LoVo (cell line): ENCODE results near the gene TPSAB1.

Experiments used
- DNase-seq: peaks from one replicate; pipeline ENCODE4 v3.0.0-alpha.2; 2016; ENCODE audit warnings: low spot score

TPSAB1 gene

DNA sequence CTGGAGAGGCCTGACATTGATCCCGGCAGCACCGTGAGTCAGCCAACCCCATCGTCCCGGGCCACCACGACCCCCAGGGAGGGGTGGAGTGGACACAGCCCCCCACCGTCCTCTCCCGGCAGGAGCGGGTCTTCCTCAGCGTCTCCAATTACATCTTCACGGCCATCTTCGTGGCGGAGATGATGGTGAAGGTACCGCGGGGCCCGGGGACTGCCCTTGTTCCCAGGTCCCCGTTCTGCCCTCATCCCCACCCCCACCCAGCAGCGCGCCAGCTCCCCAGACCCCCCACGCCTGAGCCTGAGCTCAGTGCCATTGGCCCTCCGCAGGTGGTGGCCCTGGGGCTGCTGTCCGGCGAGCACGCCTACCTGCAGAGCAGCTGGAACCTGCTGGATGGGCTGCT lies 30.0 kb upstream of the TPSAB1 start:
- DNase-seq = no peak

GRCh38 chr16:1211451-1212268 lies 28.8 kb upstream of the TPSAB1 start:
- no peak for DNase-seq

DNA sequence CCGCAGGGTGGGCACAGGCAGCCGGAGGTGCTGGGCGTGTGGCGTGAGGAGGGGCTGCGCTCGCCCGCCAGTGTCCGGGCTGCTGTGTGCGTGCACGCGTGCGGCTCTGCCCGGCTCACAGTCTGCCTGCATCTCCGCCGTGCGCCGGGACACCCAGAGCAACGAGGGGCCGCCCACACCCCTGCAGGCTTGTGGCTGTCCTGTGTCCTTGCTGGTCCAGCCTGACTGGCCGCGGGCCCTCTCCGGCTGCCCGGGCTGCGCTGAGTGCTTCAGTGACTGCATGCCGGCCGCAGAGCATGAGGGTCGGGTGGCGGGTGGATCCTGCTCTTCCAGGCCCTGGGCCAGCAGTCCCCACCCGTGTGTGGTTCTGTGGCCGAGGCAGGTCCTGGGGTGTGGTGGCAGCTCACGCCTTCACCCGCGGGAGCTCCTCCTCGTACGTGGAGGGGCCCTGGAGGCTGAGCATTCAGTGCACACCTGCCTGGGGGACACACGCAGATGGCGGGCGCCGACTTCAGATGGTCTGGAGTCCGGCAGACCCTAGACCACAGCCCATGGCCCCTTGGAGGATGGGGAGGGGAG lies 27.8 kb upstream of the TPSAB1 start:
- no peak for DNase-seq

GRCh38 chr16:1213231-1213630 lies 27.3 kb upstream of the TPSAB1 start:
- no peak for DNase-seq

DNA sequence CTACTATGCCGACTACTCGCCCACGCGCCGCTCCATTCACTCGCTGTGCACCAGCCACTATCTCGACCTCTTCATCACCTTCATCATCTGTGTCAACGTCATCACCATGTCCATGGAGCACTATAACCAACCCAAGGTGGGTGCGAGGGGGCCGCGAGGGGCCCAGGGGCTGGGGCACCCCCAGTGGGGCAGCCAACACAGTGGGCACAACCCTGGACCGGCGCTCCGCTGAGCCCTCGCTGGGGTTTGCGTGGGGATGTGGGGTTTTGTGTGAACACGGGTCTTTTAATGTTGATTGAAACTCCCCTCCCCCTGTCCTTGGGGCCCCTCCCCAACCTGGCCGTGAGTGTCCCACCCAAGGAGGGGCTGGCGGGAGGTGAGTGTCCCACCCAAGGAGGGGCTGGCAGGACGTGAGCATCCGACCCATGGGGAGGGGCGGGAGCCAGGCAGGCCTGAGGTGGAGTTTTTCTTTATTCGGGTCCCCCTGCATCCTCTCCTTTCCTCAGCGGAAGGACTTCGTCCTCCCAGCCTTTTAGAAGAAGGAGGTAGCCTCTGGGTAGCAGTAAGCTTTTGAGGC lies 26.6 kb upstream of the TPSAB1 start:
- DNase-seq = no peak

DNA sequence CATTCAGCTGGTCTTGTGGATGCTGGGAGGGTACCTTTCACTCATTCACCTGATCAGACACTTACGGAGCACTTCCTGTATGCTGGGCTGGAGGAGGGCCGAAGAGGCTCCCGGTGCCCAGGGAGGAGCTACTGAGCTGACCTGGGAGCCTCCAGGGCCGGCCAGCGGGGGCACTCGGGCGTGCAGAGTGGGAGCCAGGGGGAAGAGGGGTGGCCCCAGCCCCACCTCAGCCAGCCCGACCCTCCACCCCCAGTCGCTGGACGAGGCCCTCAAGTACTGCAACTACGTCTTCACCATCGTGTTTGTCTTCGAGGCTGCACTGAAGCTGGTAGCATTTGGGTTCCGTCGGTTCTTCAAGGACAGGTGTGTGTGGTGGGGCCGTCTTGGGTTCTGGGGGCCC lies 25.8 kb upstream of the TPSAB1 start:
- DNase-seq = no peak

DNA sequence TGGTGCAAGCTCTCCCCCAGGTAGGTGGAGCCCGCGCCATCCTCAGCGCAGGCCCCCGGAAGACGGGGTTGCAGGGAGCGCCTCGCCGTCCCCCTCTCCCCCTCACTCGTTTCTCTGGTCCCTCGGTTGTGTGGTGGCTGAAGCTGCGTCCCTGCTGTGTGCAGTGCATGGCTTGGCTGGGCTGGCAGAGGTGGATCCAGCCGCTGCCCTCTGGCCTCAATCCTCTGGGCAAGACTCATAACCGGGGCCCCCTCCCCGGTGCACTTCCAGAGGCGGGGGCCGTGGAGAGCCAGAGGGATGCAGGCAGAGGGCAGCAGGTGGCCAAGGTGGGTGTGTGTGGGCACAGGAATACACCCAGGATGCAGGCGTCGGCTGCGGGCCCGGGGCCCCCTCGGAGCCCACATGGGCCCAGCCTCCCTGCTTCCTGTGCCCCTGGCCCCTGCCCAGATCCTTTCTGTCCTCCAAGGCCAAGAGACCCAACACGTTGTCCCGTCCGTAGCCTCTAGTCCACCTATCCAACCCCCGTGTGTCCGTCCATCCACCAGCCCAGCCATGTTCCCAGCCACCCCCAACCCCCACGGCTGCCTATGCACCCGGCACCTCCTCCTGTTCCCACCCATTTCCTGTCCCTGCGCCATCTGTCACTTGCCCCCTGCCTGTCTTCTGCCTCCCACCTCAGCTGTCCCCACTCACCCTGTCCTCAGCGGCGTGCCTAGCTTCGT lies 24.8 kb upstream of the TPSAB1 start:
- no peak for DNase-seq

DNA sequence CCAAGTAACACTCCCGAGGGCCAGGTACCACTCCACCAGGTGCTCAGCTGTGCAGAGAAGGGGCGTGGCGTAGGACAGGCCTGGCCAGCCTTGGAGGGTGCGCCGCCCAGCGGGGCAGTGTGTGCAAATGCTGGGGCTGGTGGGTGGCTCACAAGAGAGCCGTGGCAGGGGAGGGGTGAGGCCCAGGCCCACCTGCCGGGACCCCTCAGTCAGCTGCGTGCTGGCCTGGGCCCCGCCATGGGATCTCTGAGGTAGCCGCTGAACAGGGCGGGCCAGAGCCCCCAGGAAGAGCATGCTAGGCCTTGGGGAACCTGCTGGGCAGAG lies 24.2 kb upstream of the TPSAB1 start:
- no peak for DNase-seq

- no peak for DNase-seq
Observed at GRCh38 chr16:1216681-1217400, 23.7 kb upstream of the TPSAB1 start.

GRCh38 chr16:1217526-1217925 lies 23.0 kb upstream of the TPSAB1 start:
- no peak for DNase-seq

GRCh38 chr16:1218061-1218929 lies 22.2 kb upstream of the TPSAB1 start:
- no peak for DNase-seq

GRCh38 chr16:1218930-1219611 lies 21.4 kb upstream of the TPSAB1 start:
- DNase-seq = no peak

GRCh38 chr16:1220098-1220728 lies 20.3 kb upstream of the TPSAB1 start:
- DNase-seq = no peak

GRCh38 chr16:1220841-1221627 lies 19.5 kb upstream of the TPSAB1 start:
- DNase-seq = no peak

GRCh38 chr16:1221628-1222552 lies 18.6 kb upstream of the TPSAB1 start:
- DNase-seq = no peak

- DNase-seq = no peak
Observed at GRCh38 chr16:1222553-1223354, 17.8 kb upstream of the TPSAB1 start.
